Tibial nerve (tissue), 4 donors: Measurements from ENCODE around the gene NIPBL. TPM values are rescaled to one million over a fixed set of nuclear protein-coding genes. Genes with fewer than 3 reads are reported as not detected.
"Not testable (repeated sequence)": the region's sequence is repeated elsewhere in the genome, so short reads cannot be mapped to it uniquely, and the experiment has no call there.

Experiments used
- DNase-seq, 2 donors: peaks; one replicate each; pipeline ENCODE4 v3.0.0-alpha.2; 2019; ENCODE audit warnings: low spot score in 2 of 2
- H3K27ac ChIP-seq, 4 donors: fragments of 200-600 bp; sonication (generic) in 3 of 4; one replicate each; pipeline ENCODE4 v1.5.1; 2017 to 2019; ENCODE audit warnings: mild to moderate bottlenecking in 1 of 4
- H3K27me3 ChIP-seq, 2 donors: fragments of 200-600 bp; sonication (generic) in 1 of 2; one replicate each; pipeline versions ENCODE4 v1.5.1 to v1.6.0; 2017 to 2019
- H3K36me3 ChIP-seq, 3 donors: fragments of 200-600 bp; sonication (generic); one replicate each; pipeline ENCODE4 v1.5.1; 2018 to 2019
- H3K4me1 ChIP-seq, 4 donors: fragments of 200-600 bp; sonication (generic) in 3 of 4; one replicate each; pipeline ENCODE4 v1.5.1; 2017 to 2019
- H3K4me3 ChIP-seq, 4 donors: fragments of 200-600 bp; sonication (generic) in 3 of 4; one replicate each; pipeline ENCODE4 v1.5.1; 2017 to 2019; ENCODE audit warnings: mild to moderate bottlenecking in 1 of 4, moderate library complexity in 1 of 4
- H3K9me3 ChIP-seq, 4 donors: fragments of 200-600 bp; sonication (generic) in 3 of 4; one replicate each; pipeline ENCODE4 v1.5.1; 2017 to 2019
- EP300 ChIP-seq, 2 donors: sonication (generic); formaldehyde crosslinking; IDR thresholded peaks; one replicate each; pipeline ENCODE4 v1.6.1; 2017; ENCODE audit warnings: antibody characterized with exemption in 2 of 2, mild to moderate bottlenecking in 1 of 2
- POLR2A ChIP-seq, 2 donors: fragments of 450-650 bp; IDR thresholded peaks; one replicate each; pipeline ENCODE4 v1.6.1; 2017; ENCODE audit warnings: antibody characterized with exemption in 2 of 2, mild to moderate bottlenecking in 2 of 2, moderate library complexity in 2 of 2
- WGBS, 2 donors: methylation state at CpG; one replicate each; pipeline ENCODE4 v1.1.5; 2018; 5-methylcytosine and 5-hydroxymethylcytosine counted together
- total RNA-seq, 4 donors: library from RNA; depleted of rRNA; stranded (reverse); fragments of >200 nt; gene quantifications; one replicate each; pipeline ENCODE4 v1.1.0, GENCODE V29; 2016
- TF ChIP-seq, protein P1 (sequence below), 5 experiments: fragments of 200-600 bp in 3 of 5; fragments of 450-650 bp in 2 of 5; sonication (generic) in 3 of 5; IDR thresholded peaks; one replicate each; pipeline ENCODE4 v1.5.1; 2016 to 2019; ENCODE audit warnings: antibody characterized with exemption in 5 of 5, mild to moderate bottlenecking in 3 of 5, moderate library complexity in 2 of 5

NIPBL gene
- total RNA-seq, 4 donors from 2014 or later, result 53.4 to 64.5 (median 59.4) TPM

DNA sequence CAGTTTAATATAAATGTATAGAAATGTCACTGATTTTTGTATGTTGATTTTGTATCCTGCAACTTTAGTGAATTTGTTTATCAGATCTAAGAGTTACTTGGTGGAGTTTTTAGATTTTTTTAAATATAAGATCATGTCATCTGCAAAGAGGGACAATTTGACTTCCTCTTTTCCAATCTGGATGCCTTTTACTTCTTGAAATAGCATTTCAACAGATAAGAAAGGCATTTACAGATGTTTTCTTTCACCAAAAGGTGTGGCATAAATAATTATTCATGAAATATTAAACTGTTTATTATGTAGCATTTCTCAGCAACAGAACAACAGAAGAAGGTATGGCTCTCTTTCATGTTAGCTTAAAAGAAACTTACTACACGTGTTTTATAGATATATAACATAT, 34.9 kb upstream of the NIPBL start:
- Histone ChIP-seq H3K27me3 (no peaks in the 10 kb centered on the region), H3K4me1 (peaks cover 0 to 3% (median 0%) of the 10 kb centered on the region in 4 donors), H3K36me3 (no peaks in the 10 kb centered on the region), H3K4me3 (no peak overlapping the region), H3K9me3 (peaks cover 0 to 7% (median 0%) of the 10 kb centered on the region in 4 donors), H3K27ac (no peak overlapping the region)
- WGBS, 2 donors, result 33 to 37% methylated on average over 1 of the region's 1 CpG
- no peak for TF ChIP-seq EP300 (IDR thresholded peaks at IDR 0.05)
- no peak for TF ChIP-seq POLR2A (IDR thresholded peaks at IDR 0.05)
- TF ChIP-seq, protein P1, sequence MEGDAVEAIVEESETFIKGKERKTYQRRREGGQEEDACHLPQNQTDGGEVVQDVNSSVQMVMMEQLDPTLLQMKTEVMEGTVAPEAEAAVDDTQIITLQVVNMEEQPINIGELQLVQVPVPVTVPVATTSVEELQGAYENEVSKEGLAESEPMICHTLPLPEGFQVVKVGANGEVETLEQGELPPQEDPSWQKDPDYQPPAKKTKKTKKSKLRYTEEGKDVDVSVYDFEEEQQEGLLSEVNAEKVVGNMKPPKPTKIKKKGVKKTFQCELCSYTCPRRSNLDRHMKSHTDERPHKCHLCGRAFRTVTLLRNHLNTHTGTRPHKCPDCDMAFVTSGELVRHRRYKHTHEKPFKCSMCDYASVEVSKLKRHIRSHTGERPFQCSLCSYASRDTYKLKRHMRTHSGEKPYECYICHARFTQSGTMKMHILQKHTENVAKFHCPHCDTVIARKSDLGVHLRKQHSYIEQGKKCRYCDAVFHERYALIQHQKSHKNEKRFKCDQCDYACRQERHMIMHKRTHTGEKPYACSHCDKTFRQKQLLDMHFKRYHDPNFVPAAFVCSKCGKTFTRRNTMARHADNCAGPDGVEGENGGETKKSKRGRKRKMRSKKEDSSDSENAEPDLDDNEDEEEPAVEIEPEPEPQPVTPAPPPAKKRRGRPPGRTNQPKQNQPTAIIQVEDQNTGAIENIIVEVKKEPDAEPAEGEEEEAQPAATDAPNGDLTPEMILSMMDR (IDR thresholded peaks at IDR 0.05), result no peak
- DNase-seq, result no peak

DNA sequence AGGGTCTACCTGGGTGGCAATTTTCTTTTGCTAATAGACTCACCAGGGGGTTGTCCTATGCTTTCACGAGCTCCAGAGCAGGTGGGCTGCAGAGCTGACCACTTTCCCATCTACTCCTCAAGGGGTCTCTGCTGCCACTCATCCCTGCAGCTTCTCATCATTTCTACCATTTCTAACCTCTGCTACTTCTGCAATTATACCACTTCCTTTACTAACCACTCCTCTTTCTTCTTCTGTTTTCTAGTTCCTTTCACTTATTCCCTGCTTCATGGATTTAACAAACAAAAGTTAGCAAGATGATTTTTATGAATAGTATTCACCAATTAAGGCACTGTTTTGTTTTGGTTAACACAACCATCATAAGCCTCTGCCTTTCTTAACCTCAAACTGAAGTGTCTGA, 34.5 kb upstream of the NIPBL start:
- no peak for DNase-seq

DNA sequence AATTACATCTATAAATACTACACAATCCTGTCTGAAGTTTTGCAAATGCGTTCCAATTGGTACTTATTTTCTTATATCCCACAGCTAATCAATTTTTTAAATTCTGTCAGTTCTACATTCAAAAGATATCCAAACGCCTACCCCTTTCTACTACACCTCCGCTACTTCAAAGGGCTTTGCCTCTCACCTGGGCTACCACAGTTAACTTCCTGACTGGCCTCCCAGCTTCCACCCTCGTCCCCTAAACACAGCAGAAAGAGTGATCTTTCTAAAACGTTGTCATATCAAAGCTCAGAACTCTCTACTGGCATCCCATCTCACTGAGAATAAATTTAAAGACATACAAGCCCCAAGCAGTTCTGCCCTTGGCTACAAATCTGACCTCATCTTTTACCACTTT, 32.3 kb upstream of the NIPBL start:
- WGBS, 2 donors, result 59 to 61% methylated on average over 5 of the region's 5 CpGs
- no peaks in the 10 kb centered on the region for H3K27me3 ChIP-seq
- no peak overlapping the region for H3K4me3 ChIP-seq
- TF ChIP-seq, protein P1 (IDR thresholded peaks at IDR 0.05), result no peak
- TF ChIP-seq EP300 (IDR thresholded peaks at IDR 0.05), result no peak
- TF ChIP-seq POLR2A (IDR thresholded peaks at IDR 0.05), result no peak
- no peaks in the 10 kb centered on the region for H3K36me3 ChIP-seq
- H3K9me3 ChIP-seq, result peaks cover 0 to 7% (median 0%) of the 10 kb centered on the region in 4 donors
- no peak for DNase-seq
- no peak overlapping the region for H3K27ac ChIP-seq
- H3K4me1 ChIP-seq, result no peaks in the 10 kb centered on the region

More for the DNA sequence above, 34.5 kb upstream of the NIPBL start:
- peaks cover 0 to 3% (median 0%) of the 10 kb centered on the region in 4 donors for H3K4me1 ChIP-seq
- peaks cover 0 to 7% (median 0%) of the 10 kb centered on the region in 4 donors for H3K9me3 ChIP-seq
- H3K27me3 ChIP-seq, result no peaks in the 10 kb centered on the region
- H3K27ac ChIP-seq, result no peak overlapping the region
- TF ChIP-seq EP300 (IDR thresholded peaks at IDR 0.05) (no peak), POLR2A (IDR thresholded peaks at IDR 0.05) (no peak)
- TF ChIP-seq, protein P1 (IDR thresholded peaks at IDR 0.05), result no peak
- no peak overlapping the region for H3K4me3 ChIP-seq
- 19 to 30% methylated on average over 1 of the region's 1 CpG for WGBS, 2 donors
- H3K36me3 ChIP-seq, result no peaks in the 10 kb centered on the region

DNA sequence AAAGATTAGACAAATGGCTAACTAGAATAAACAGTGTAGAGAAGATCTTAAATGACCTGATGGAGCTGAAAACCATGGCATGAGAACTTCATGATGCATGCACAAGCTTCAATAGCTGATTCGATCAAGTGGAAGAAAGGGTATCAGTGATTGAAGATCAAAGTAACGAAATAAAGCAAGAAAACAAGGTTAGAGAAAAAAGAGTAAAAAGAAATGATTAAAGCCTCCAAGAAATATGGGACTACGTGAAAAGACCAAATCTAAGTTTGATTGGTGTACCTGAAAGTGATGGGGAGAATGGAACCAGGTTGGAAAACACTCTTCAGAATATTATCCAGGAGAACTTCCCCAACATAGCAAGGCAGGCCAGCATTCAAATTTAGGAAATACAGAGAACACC, 28.0 kb upstream of the NIPBL start:
- H3K4me3 ChIP-seq, H3K27me3 ChIP-seq, H3K36me3 ChIP-seq, DNase-seq, H3K27ac ChIP-seq, H3K9me3 ChIP-seq, H3K4me1 ChIP-seq: not testable (repeated sequence)
- WGBS, 2 donors, result 84 to 89% methylated on average over 3 of the region's 3 CpGs

DNA sequence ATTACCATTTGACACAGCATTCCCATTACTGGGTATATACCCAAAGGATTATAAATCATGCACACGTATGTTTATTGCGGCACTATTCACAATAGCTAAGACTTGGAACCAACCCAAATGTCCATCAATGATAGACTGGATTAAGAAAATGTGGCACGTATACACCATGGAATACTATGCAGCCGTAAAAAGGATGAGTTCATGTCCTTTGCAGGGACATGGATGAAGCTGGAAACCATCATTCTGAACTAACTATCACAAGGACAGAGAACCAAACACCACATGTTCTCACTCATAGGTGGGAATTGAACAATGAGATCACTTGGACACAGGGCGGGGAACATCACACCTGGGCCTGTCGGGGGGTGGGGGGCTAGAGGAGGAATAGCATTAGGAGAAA, 23.7 kb upstream of the NIPBL start:
- H3K4me3 ChIP-seq, H3K4me1 ChIP-seq: not testable (repeated sequence)
- WGBS, 2 donors, result 94 to 95% methylated on average over 6 of the region's 6 CpGs

DNA sequence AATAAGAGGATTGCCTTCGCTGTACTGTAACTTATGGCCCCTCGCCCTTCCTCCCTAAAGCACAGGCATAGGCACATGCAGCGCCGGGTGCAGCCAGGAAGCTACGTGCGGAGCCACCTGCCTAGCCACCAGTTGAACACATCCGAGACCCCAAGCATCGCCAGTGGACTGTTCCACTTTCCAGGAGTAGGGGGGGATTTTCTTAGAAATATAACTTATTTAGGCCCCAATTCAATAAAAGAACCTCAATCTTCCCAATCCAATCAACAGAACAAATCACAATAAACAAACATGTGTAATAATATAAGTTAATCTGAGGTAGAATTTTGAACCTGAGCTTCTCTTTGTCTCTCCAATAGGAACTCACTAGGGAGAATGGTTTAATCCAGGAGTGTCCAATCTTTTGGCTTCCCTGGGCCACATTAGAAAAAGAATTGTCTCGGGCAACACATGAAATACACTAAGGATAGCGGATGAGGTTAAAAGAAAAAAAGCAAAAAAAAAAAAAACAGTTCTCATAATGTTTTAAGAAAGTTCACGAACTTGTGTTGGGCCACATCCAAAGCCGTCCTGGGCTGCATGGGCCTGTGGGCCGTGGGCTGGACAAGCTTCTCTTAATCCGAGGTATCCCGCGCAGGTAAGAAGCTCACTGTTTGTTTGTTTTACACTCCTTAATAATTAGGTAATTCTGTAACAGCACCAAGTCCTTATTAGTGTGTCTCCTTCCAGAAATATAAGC, 22.0 kb upstream of the NIPBL start:
- H3K27me3 ChIP-seq, result no peaks in the 10 kb centered on the region
- no peak overlapping the region for H3K4me3 ChIP-seq
- WGBS, 2 donors, result 73 to 77% methylated on average over 16 of the region's 16 CpGs
- H3K9me3 ChIP-seq, result no peaks in the 10 kb centered on the region
- DNase-seq, result no peak
- H3K4me1 ChIP-seq, result no peaks in the 10 kb centered on the region
- no peaks in the 10 kb centered on the region for H3K36me3 ChIP-seq
- H3K27ac ChIP-seq, result no peak overlapping the region
- TF ChIP-seq POLR2A (IDR thresholded peaks at IDR 0.05), result no peak
- TF ChIP-seq, protein P1 (IDR thresholded peaks at IDR 0.05), result no peak
- TF ChIP-seq EP300 (IDR thresholded peaks at IDR 0.05), result no peak

More for the DNA sequence above, 23.7 kb upstream of the NIPBL start:
- not testable (repeated sequence) for DNase-seq, H3K27ac ChIP-seq, H3K9me3 ChIP-seq, H3K36me3 ChIP-seq, H3K27me3 ChIP-seq
